HepG2 (cell line): Measurements from ENCODE around the gene ENO2. TPM values are rescaled to one million over a fixed set of nuclear protein-coding genes. Genes with fewer than 3 reads are reported as not detected.

Source experiments
- MAFF ChIP-seq: IDR thresholded peaks from 2 replicates; pipeline ENCODE4 v1.6.1; 2011; ENCODE audit warnings: low read depth, low read length, improper control_type of control experiment
- RAD51 ChIP-seq: fragments of 450-650 bp; IDR thresholded peaks from 2 replicates; pipeline ENCODE4 v1.6.1; 2016; ENCODE audit warnings: borderline replicate concordance
- ZSCAN25 ChIP-seq: sonication (generic); formaldehyde crosslinking; IDR thresholded peaks from 2 replicates; pipeline ENCODE4 v1.8.0; 2022; ENCODE audit warnings: mild to moderate bottlenecking, missing genetic modification reagents
- polyA plus RNA-seq, 8 experiments: library from polyadenylated mRNA; depleted of rRNA in 3 of 8; stranded (reverse) in 7 of 8; unstranded in 1 of 8; fragments of >200 nt; fragmentation: Illumina TruSeq in 4 of 8; extraction: Trizol in 4 of 8; gene quantifications; 2 replicates each; pipeline versions ENCODE4 v1.2.1 to v1.2.3, GENCODE V29; 2011 to 2016; ENCODE audit warnings: low read depth in 4 of 8, missing spikeins in 1 of 8, mixed read lengths in 1 of 8; ENCODE audit not compliant: insufficient read depth in 1 of 8
- total RNA-seq, 5 experiments: library from RNA; depleted of rRNA; stranded (reverse); fragments of >200 nt; fragmentation: Illumina TruSeq; extraction: Trizol; gene quantifications; 2 replicates each; pipeline ENCODE4 v1.2.3, GENCODE V29; 2016; ENCODE audit warnings: low read depth in 1 of 5
- TF ChIP-seq, protein P1 (sequence below): sonication (generic); formaldehyde crosslinking; IDR thresholded peaks from 2 replicates; pipeline ENCODE4 v1.5.0; 2020; ENCODE audit warnings: mild to moderate bottlenecking, missing genetic modification reagents, borderline replicate concordance
- TF ChIP-seq, protein P2 (sequence below), 2 experiments: fragments of 450-650 bp in 1 of 2; sonication (generic) in 1 of 2; formaldehyde crosslinking in 1 of 2; IDR thresholded peaks; 2 replicates each; pipeline versions ENCODE4 v1.6.1 to v1.8.0; 2016 to 2022; ENCODE audit warnings: antibody characterized with exemption in 1 of 2, mild to moderate bottlenecking in 1 of 2, missing genetic modification reagents in 1 of 2
- TF ChIP-seq, protein P3 (sequence below): sonication (generic); formaldehyde crosslinking; IDR thresholded peaks from 2 replicates; pipeline ENCODE4 v1.5.0; 2020; ENCODE audit warnings: mild to moderate bottlenecking, missing genetic modification reagents

Gene ENO2
- total and polyA plus RNA-seq, 2 of the 13 experiments (the other 11 are each of a cell fraction or from before 2014, with no cell fraction given): 19.3 to 136 TPM

DNA sequence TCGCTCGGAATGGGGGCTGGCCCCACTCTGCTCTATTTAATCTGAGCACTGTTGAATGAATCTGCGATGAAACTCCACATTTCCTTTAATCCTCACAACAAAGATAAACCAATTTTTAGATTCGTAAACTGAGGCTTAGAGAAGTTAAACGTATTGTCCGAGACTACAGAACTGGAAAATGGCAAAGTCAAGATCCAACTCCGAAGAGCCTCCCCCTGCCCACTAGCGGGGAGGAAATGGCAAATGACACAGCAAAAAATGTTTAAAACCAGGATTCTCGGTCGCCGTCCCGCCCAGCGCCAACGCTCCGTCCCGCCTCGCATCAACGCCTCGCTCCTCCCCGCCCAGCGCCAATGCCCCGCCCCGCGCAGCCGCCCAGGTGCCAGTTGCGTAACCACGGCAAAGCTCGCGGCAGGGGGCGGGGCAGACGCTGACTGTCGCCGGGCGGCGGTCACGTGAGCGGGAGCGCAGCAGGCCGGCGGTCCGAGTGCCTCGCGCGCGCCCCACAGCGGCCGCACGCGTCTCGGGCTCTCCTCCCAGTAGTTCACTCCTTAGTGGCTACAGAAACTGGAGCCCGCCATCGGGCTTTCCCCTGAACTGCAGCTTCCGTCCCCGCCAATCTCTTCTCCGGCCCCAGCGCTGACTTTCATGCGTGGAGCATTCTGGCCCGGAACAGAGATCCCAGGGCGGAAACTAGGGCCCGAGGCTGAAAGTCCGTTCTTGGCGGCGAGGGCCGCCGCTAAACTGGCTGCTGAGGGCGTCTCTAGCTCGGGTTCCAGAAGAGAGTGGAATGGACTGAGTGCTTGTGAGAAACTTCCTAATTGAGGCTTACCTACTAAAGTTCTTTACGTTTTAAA, 23.4 kb upstream of the ENO2 start (continued):
- TF ChIP-seq, protein P1, sequence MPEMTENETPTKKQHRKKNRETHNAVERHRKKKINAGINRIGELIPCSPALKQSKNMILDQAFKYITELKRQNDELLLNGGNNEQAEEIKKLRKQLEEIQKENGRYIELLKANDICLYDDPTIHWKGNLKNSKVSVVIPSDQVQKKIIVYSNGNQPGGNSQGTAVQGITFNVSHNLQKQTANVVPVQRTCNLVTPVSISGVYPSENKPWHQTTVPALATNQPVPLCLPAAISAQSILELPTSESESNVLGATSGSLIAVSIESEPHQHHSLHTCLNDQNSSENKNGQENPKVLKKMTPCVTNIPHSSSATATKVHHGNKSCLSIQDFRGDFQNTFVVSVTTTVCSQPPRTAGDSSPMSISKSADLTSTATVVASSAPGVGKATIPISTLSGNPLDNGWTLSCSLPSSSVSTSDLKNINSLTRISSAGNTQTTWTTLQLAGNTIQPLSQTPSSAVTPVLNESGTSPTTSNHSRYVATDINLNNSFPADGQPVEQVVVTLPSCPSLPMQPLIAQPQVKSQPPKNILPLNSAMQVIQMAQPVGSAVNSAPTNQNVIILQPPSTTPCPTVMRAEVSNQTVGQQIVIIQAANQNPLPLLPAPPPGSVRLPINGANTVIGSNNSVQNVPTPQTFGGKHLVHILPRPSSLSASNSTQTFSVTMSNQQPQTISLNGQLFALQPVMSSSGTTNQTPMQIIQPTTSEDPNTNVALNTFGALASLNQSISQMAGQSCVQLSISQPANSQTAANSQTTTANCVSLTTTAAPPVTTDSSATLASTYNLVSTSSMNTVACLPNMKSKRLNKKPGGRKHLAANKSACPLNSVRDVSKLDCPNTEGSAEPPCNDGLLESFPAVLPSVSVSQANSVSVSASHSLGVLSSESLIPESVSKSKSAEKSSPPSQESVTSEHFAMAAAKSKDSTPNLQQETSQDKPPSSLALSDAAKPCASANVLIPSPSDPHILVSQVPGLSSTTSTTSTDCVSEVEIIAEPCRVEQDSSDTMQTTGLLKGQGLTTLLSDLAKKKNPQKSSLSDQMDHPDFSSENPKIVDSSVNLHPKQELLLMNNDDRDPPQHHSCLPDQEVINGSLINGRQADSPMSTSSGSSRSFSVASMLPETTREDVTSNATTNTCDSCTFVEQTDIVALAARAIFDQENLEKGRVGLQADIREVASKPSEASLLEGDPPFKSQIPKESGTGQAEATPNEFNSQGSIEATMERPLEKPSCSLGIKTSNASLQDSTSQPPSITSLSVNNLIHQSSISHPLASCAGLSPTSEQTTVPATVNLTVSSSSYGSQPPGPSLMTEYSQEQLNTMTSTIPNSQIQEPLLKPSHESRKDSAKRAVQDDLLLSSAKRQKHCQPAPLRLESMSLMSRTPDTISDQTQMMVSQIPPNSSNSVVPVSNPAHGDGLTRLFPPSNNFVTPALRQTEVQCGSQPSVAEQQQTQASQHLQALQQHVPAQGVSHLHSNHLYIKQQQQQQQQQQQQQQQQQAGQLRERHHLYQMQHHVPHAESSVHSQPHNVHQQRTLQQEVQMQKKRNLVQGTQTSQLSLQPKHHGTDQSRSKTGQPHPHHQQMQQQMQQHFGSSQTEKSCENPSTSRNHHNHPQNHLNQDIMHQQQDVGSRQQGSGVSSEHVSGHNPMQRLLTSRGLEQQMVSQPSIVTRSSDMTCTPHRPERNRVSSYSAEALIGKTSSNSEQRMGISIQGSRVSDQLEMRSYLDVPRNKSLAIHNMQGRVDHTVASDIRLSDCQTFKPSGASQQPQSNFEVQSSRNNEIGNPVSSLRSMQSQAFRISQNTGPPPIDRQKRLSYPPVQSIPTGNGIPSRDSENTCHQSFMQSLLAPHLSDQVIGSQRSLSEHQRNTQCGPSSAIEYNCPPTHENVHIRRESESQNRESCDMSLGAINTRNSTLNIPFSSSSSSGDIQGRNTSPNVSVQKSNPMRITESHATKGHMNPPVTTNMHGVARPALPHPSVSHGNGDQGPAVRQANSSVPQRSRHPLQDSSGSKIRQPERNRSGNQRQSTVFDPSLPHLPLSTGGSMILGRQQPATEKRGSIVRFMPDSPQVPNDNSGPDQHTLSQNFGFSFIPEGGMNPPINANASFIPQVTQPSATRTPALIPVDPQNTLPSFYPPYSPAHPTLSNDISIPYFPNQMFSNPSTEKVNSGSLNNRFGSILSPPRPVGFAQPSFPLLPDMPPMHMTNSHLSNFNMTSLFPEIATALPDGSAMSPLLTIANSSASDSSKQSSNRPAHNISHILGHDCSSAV (CRISPR knock-in tag): 0 out of 2 replicates have a peak, but pooled peaks have one; percentile 53
- TF ChIP-seq, protein P2, sequence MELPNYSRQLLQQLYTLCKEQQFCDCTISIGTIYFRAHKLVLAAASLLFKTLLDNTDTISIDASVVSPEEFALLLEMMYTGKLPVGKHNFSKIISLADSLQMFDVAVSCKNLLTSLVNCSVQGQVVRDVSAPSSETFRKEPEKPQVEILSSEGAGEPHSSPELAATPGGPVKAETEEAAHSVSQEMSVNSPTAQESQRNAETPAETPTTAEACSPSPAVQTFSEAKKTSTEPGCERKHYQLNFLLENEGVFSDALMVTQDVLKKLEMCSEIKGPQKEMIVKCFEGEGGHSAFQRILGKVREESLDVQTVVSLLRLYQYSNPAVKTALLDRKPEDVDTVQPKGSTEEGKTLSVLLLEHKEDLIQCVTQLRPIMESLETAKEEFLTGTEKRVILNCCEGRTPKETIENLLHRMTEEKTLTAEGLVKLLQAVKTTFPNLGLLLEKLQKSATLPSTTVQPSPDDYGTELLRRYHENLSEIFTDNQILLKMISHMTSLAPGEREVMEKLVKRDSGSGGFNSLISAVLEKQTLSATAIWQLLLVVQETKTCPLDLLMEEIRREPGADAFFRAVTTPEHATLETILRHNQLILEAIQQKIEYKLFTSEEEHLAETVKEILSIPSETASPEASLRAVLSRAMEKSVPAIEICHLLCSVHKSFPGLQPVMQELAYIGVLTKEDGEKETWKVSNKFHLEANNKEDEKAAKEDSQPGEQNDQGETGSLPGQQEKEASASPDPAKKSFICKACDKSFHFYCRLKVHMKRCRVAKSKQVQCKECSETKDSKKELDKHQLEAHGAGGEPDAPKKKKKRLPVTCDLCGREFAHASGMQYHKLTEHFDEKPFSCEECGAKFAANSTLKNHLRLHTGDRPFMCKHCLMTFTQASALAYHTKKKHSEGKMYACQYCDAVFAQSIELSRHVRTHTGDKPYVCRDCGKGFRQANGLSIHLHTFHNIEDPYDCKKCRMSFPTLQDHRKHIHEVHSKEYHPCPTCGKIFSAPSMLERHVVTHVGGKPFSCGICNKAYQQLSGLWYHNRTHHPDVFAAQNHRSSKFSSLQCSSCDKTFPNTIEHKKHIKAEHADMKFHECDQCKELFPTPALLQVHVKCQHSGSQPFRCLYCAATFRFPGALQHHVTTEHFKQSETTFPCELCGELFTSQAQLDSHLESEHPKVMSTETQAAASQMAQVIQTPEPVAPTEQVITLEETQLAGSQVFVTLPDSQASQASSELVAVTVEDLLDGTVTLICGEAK (IDR thresholded peaks at IDR 0.05): no peak
- TF ChIP-seq, protein P2 (CRISPR knock-in tag; IDR thresholded peaks at IDR 0.05): peak; percentile 27; the same call in 1 of the 2 replicates
- TF ChIP-seq ZSCAN25: peak; percentile 75; the same call in 1 of the 2 replicates
- peak; percentile 62; the same call in 1 of the 2 replicates for TF ChIP-seq RAD51
- TF ChIP-seq MAFF: peak; percentile 57; the same call in 1 of the 2 replicates
- TF ChIP-seq, protein P3, sequence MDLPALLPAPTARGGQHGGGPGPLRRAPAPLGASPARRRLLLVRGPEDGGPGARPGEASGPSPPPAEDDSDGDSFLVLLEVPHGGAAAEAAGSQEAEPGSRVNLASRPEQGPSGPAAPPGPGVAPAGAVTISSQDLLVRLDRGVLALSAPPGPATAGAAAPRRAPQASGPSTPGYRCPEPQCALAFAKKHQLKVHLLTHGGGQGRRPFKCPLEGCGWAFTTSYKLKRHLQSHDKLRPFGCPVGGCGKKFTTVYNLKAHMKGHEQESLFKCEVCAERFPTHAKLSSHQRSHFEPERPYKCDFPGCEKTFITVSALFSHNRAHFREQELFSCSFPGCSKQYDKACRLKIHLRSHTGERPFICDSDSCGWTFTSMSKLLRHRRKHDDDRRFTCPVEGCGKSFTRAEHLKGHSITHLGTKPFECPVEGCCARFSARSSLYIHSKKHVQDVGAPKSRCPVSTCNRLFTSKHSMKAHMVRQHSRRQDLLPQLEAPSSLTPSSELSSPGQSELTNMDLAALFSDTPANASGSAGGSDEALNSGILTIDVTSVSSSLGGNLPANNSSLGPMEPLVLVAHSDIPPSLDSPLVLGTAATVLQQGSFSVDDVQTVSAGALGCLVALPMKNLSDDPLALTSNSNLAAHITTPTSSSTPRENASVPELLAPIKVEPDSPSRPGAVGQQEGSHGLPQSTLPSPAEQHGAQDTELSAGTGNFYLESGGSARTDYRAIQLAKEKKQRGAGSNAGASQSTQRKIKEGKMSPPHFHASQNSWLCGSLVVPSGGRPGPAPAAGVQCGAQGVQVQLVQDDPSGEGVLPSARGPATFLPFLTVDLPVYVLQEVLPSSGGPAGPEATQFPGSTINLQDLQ (CRISPR knock-in tag): no peak
